ENCODE data around the gene AFAP1L2. TPM values are rescaled to one million over a fixed set of nuclear protein-coding genes. Genes with fewer than 3 reads are reported as not detected.

Gene AFAP1L2
- total RNA-seq, 1 experiment from 2014 or later, result not detected

- Histone ChIP-seq H3K27me3 (replicated peaks; ENCODE audit: insufficient read depth, low read depth, low read length, poor library complexity) (peaks cover 57% of the 10 kb centered on the region), H3K4me3 (ENCODE audit: low read depth, low read length, poor library complexity, severe bottlenecking) (no peak overlapping the region), H3K36me3 (ENCODE audit: insufficient read depth, low read length, poor library complexity, severe bottlenecking) (no peaks in the 10 kb centered on the region), H3K4me1 (ENCODE audit: insufficient read depth, low read length, poor library complexity, severe bottlenecking) (no peaks in the 10 kb centered on the region), H3K27ac (ENCODE audit: low read depth, low read length, poor library complexity, severe bottlenecking) (no peak overlapping the region), H3K9me3 (ENCODE audit: low read depth, low read length, poor library complexity, severe bottlenecking) (no peaks in the 10 kb centered on the region)
- ChIA-PET CTCF (no interaction called here), POLR2A (ENCODE audit: low non-redundant PET) (no interaction called here)
- intact Hi-C loops (cut with micrococcal nuclease; ENCODE audit: unreplicated experiment), result no loop called here
- no TSS peak for BruUV-seq (replicated peaks)
- no peak for TF ChIP-seq EZH2 (IDR thresholded peaks at IDR 0.05; ENCODE audit: borderline replicate concordance, low read depth, low read length, poor library complexity, severe bottlenecking)
- TF ChIP-seq, protein P1, sequence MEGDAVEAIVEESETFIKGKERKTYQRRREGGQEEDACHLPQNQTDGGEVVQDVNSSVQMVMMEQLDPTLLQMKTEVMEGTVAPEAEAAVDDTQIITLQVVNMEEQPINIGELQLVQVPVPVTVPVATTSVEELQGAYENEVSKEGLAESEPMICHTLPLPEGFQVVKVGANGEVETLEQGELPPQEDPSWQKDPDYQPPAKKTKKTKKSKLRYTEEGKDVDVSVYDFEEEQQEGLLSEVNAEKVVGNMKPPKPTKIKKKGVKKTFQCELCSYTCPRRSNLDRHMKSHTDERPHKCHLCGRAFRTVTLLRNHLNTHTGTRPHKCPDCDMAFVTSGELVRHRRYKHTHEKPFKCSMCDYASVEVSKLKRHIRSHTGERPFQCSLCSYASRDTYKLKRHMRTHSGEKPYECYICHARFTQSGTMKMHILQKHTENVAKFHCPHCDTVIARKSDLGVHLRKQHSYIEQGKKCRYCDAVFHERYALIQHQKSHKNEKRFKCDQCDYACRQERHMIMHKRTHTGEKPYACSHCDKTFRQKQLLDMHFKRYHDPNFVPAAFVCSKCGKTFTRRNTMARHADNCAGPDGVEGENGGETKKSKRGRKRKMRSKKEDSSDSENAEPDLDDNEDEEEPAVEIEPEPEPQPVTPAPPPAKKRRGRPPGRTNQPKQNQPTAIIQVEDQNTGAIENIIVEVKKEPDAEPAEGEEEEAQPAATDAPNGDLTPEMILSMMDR (conservative IDR thresholded peaks at IDR 0.05; ENCODE audit: low read depth, low read length), result no peak
- DNase-seq (ENCODE audit: low spot score), result no peak
Observed at GRCh38 chr10:114245121-114245791, 159.0 kb downstream of the AFAP1L2 start.

Other genes starting within 250 kb of the AFAP1L2 start
- 10.9 and 11.5 TPM in 2 replicates for gene CCDC186, start 230.3 kb downstream of the AFAP1L2 start, total RNA-seq (2021)
- not detected in 2 replicates for gene TDRD1, start 225.1 kb downstream of the AFAP1L2 start, total RNA-seq (2021)
- gene VWA2, start 165.2 kb downstream of the AFAP1L2 start, total RNA-seq (2021), result not detected in 2 replicates

Measured in A673 (cell line).